Suprapubic skin (tissue), 4 donors: ENCODE data around the gene TMCO4. TPM values are rescaled to one million over a fixed set of nuclear protein-coding genes. Genes with fewer than 3 reads are reported as not detected.

Experiments used
- DNase-seq, 2 donors: peaks; one replicate each; pipeline ENCODE4 v3.0.0-alpha.2; 2019; ENCODE audit warnings: low spot score in 2 of 2
- H3K27ac ChIP-seq: fragments of 200-600 bp; sonication (generic); one replicate; pipeline ENCODE4 v1.5.1; 2019
- H3K27me3 ChIP-seq: fragments of 200-600 bp; sonication (generic); one replicate; pipeline ENCODE4 v1.5.1; 2019
- H3K36me3 ChIP-seq: fragments of 200-600 bp; sonication (generic); one replicate; pipeline ENCODE4 v1.5.1; 2019
- H3K4me1 ChIP-seq: fragments of 200-600 bp; sonication (generic); one replicate; pipeline ENCODE4 v1.5.1; 2019
- H3K4me3 ChIP-seq: fragments of 200-600 bp; sonication (generic); one replicate; pipeline ENCODE4 v1.5.1; 2019; ENCODE audit warnings: mild to moderate bottlenecking
- H3K9me3 ChIP-seq: fragments of 200-600 bp; sonication (generic); one replicate; pipeline ENCODE4 v1.5.1; 2019
- EP300 ChIP-seq: sonication (generic); formaldehyde crosslinking; IDR thresholded peaks from one replicate; pipeline ENCODE4 v1.6.1; 2017; ENCODE audit warnings: antibody characterized with exemption
- POLR2A ChIP-seq, 2 donors: fragments of 450-650 bp; IDR thresholded peaks; one replicate each; pipeline ENCODE4 v1.6.1; 2017; ENCODE audit warnings: antibody characterized with exemption in 2 of 2, mild to moderate bottlenecking in 2 of 2, moderate library complexity in 2 of 2
- POLR2AphosphoS5 ChIP-seq, 3 donors: sonication (generic); formaldehyde crosslinking; IDR thresholded peaks; one replicate each; pipeline ENCODE4 v1.6.1; 2017; ENCODE audit warnings: antibody characterized with exemption in 3 of 3
- WGBS: methylation state at CpG from one replicate; pipeline ENCODE4 v1.1.5; 2018; 5-methylcytosine and 5-hydroxymethylcytosine counted together
- total RNA-seq, 4 donors: library from RNA; depleted of rRNA; stranded (reverse); fragments of >200 nt; gene quantifications; one replicate each; pipeline ENCODE4 v1.1.0, GENCODE V29; 2016
- TF ChIP-seq, protein P1 (sequence below), 2 donors: fragments of 200-600 bp in 1 of 2; fragments of 450-650 bp in 1 of 2; sonication (generic) in 1 of 2; IDR thresholded peaks; one replicate each; pipeline ENCODE4 v1.5.1; 2016 to 2019; ENCODE audit warnings: antibody characterized with exemption in 2 of 2, mild to moderate bottlenecking in 1 of 2, moderate library complexity in 1 of 2

Gene TMCO4
- total RNA-seq, 4 donors from 2014 or later, result 11.6 to 23.8 (median 15.0) TPM

DNA sequence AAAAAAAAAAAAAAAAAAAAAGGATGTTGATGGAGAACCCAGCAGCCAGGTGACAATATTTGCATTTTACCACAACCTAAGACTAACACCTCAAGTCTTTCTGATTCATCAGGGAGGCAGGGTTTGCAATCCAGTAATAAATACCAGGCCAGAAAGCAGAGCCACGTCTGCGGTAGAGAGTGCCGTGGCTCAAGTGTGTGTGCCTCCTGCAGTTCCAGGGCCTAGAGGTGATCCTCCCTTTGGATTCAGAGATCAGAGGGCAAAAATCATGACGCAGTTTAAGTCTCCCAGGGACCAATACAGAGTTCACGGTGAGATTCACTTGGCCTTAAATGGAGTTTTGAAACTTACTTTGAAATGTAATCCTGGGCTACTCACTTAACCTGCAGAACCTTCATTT lies 34.9 kb downstream of the TMCO4 start:
- H3K9me3 ChIP-seq, result no peaks in the 10 kb centered on the region
- H3K27ac ChIP-seq, result no peak overlapping the region
- H3K27me3 ChIP-seq, result no peaks in the 10 kb centered on the region
- H3K4me3 ChIP-seq, result no peak overlapping the region
- 90% methylated on average over 5 of the region's 5 CpGs for WGBS
- TF ChIP-seq EP300 (no peak), POLR2AphosphoS5 (IDR thresholded peaks at IDR 0.05) (no peak), POLR2A (IDR thresholded peaks at IDR 0.05) (no peak)
- no peaks in the 10 kb centered on the region for H3K4me1 ChIP-seq
- no peak for DNase-seq
- peaks cover 4% of the 10 kb centered on the region for H3K36me3 ChIP-seq

DNA sequence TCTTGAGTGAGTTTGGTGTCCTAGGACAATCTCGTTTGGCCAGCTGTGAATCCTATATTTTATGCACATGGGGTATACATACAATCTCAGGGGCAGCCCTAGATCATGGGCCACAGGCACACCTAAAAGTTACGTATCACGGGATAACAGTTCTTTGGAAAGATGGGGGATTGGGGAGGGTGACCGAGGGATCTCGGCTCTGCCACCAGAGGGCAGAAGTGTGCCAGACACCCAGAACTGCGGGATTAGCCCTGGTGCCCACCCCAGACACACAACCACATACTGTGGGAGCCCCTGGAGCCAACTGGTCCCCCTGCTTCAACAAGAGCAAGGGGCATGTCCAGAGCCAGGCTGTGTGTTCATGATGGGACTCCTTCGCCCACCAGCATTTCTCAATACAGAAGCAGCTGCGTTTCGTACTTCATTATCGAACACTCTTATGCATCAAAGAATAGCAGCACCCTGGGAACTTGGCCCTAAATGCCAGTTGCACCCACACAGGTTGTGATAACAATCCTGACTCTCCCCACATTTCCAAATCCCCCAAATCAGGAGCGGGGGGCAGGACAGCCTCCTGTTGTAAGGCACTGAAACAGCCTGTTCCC lies 37.4 kb downstream of the TMCO4 start:
- no peak overlapping the region for H3K4me3 ChIP-seq
- no peaks in the 10 kb centered on the region for H3K9me3 ChIP-seq
- H3K27me3 ChIP-seq, result no peaks in the 10 kb centered on the region
- WGBS, result 58% methylated on average over 10 of the region's 11 CpGs
- H3K27ac ChIP-seq, result no peak overlapping the region
- no peak for TF ChIP-seq POLR2AphosphoS5 (IDR thresholded peaks at IDR 0.05)
- TF ChIP-seq, protein P1, sequence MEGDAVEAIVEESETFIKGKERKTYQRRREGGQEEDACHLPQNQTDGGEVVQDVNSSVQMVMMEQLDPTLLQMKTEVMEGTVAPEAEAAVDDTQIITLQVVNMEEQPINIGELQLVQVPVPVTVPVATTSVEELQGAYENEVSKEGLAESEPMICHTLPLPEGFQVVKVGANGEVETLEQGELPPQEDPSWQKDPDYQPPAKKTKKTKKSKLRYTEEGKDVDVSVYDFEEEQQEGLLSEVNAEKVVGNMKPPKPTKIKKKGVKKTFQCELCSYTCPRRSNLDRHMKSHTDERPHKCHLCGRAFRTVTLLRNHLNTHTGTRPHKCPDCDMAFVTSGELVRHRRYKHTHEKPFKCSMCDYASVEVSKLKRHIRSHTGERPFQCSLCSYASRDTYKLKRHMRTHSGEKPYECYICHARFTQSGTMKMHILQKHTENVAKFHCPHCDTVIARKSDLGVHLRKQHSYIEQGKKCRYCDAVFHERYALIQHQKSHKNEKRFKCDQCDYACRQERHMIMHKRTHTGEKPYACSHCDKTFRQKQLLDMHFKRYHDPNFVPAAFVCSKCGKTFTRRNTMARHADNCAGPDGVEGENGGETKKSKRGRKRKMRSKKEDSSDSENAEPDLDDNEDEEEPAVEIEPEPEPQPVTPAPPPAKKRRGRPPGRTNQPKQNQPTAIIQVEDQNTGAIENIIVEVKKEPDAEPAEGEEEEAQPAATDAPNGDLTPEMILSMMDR (IDR thresholded peaks at IDR 0.05), result peak in 1 of 2 donors; percentile 44
- H3K36me3 ChIP-seq, result peaks cover under 1% of the 10 kb centered on the region
- DNase-seq, result no peak
- H3K4me1 ChIP-seq, result no peaks in the 10 kb centered on the region

- WGBS, result 100% methylated on average over 1 of the region's 1 CpG
- no peak for DNase-seq
- no peak overlapping the region for H3K27ac ChIP-seq
These were observed 40.0 kb downstream of the TMCO4 start for GRCh38 chr1:19759740-19760089.

GRCh38 chr1:19758227-19758830 lies 41.4 kb downstream of the TMCO4 start:
- 74% methylated on average over 6 of the region's 7 CpGs for WGBS
- Histone ChIP-seq H3K9me3 (no peaks in the 10 kb centered on the region), H3K4me1 (no peaks in the 10 kb centered on the region), H3K36me3 (peaks cover 14% of the 10 kb centered on the region), H3K27me3 (no peaks in the 10 kb centered on the region), H3K4me3 (no peak overlapping the region), H3K27ac (no peak overlapping the region)
- no peak for DNase-seq
- TF ChIP-seq, protein P1 (IDR thresholded peaks at IDR 0.05), result no peak
- no peak for TF ChIP-seq EP300
- TF ChIP-seq POLR2A (IDR thresholded peaks at IDR 0.05), result no peak
- TF ChIP-seq POLR2AphosphoS5 (IDR thresholded peaks at IDR 0.05), result no peak

More at GRCh38 chr1:19759740-19760089, 40.0 kb downstream of the TMCO4 start:
- Histone ChIP-seq H3K4me3 (no peak overlapping the region), H3K27me3 (no peaks in the 10 kb centered on the region), H3K9me3 (no peaks in the 10 kb centered on the region), H3K36me3 (peaks cover 7% of the 10 kb centered on the region), H3K4me1 (no peaks in the 10 kb centered on the region)
- TF ChIP-seq POLR2AphosphoS5 (IDR thresholded peaks at IDR 0.05) (no peak), POLR2A (IDR thresholded peaks at IDR 0.05) (no peak), EP300 (no peak)
- TF ChIP-seq, protein P1 (IDR thresholded peaks at IDR 0.05), result no peak

DNA sequence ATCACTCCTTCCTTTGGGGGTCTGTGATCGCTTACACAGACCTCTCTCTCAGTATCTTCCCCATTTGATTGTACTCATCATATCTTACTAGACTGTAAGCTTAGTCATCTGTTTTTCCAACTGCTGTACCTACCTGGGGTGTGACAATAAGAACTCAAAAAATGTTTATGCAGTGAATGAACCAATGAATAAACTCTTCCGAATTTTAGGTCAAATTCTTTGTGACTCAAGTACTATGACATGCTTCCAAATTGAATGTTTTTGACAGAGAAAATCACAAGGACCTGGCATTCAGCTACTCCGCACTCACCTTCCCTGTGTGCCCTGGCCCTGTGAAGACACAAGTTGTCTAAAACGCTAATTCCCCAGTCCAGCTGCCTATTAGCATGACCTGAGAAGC lies 42.1 kb downstream of the TMCO4 start:
- TF ChIP-seq POLR2AphosphoS5 (IDR thresholded peaks at IDR 0.05) (no peak), POLR2A (IDR thresholded peaks at IDR 0.05) (no peak), EP300 (no peak)
- TF ChIP-seq, protein P1 (IDR thresholded peaks at IDR 0.05), result no peak
- Histone ChIP-seq H3K27ac (no peak overlapping the region), H3K27me3 (no peaks in the 10 kb centered on the region), H3K36me3 (peaks cover 15% of the 10 kb centered on the region), H3K4me3 (no peak overlapping the region), H3K9me3 (no peaks in the 10 kb centered on the region), H3K4me1 (no peaks in the 10 kb centered on the region)
- no peak for DNase-seq
- WGBS, result 94% methylated on average over 4 of the region's 4 CpGs
